ENCODE results near the gene LSAMP. TPM values are rescaled to one million over a fixed set of nuclear protein-coding genes. Genes with fewer than 3 reads are reported as not detected.

Gene LSAMP
- total RNA-seq, 1 experiment from 2014 or later, result 0.90 TPM

- no peak overlapping the region for H2BK12ac ChIP-seq (ENCODE audit: insufficient read length, low read depth, low read length)
- no peak overlapping the region for H3K27ac ChIP-seq (ENCODE audit: insufficient read length, low read depth, low read length)
- no peaks in the 10 kb centered on the region for H3K4me1 ChIP-seq (ENCODE audit: insufficient read depth, low read length)
- Mint-ChIP-seq H3K4me3 (no peak overlapping the region), H3K27ac (no peak overlapping the region), H3K36me3 (ENCODE audit: insufficient read depth in 1 of 3, low read depth in 3 of 3) (no peaks in the 10 kb centered on the region; a peak in 1 of 7 replicates), H3K4me1 (peaks cover 2 to 6% of the 10 kb centered on the region in 2 experiments; a peak in 1 of 4 replicates), H3K9me3 (no peaks in the 10 kb centered on the region), H3K27me3 (ENCODE audit: low read depth) (no peaks in the 10 kb centered on the region)
- no CpG with 5 or more reads among the region's 1 CpG for WGBS (ENCODE audit: extremely low coverage, insufficient read length, low lambda C conversion rate)
- H2BK20ac ChIP-seq (ENCODE audit: low read depth, low read length, poor library complexity, severe bottlenecking), result no peak overlapping the region
- no peak overlapping the region for H3K14ac ChIP-seq (ENCODE audit: insufficient read depth, low read length)
- no peaks in the 10 kb centered on the region for H4K20me1 ChIP-seq (ENCODE audit: control insufficient read depth, insufficient read depth, insufficient read length)
- no peak overlapping the region for H3K23ac ChIP-seq (ENCODE audit: insufficient read length, low read depth, low read length)
- no peak overlapping the region for H4K91ac ChIP-seq (ENCODE audit: insufficient read length, low read depth, low read length)
- no peak overlapping the region for H2AK5ac ChIP-seq (ENCODE audit: insufficient read length, low read length)
- no peak overlapping the region for H2AFZ ChIP-seq (ENCODE audit: low read length)
- H3K79me2 ChIP-seq (ENCODE audit: insufficient read depth, low read length), result no peaks in the 10 kb centered on the region
- no peak overlapping the region for H2BK15ac ChIP-seq (ENCODE audit: low read depth, low read length)
- H4K8ac ChIP-seq (replicated peaks; ENCODE audit: insufficient read length, low read depth, low read length), result no peak overlapping the region
- TF ChIP-seq CTCF (conservative IDR thresholded peaks at IDR 0.05), result peak; percentile 53; the same call in 2 of the 3 replicates
- no peak overlapping the region for H3K9ac ChIP-seq (ENCODE audit: extremely low read depth, insufficient read length, low read length)
- no peak overlapping the region for H3K4ac ChIP-seq (ENCODE audit: low read depth, low read length)
- no peak overlapping the region for H2BK5ac ChIP-seq (ENCODE audit: insufficient read length, low read length)
- no peaks in the 10 kb centered on the region for H3K79me1 ChIP-seq (ENCODE audit: insufficient read depth, low read depth, low read length, poor library complexity, severe bottlenecking)
- no peak overlapping the region for H3K4me2 ChIP-seq (ENCODE audit: insufficient read depth, insufficient read length, low read length)
- H3K9me3 ChIP-seq (ENCODE audit: control insufficient read depth, low read depth, low read length), result no peaks in the 10 kb centered on the region
- H4K5ac ChIP-seq (ENCODE audit: insufficient read length, low read depth, low read length), result no peak overlapping the region
- no peak overlapping the region for H3K18ac ChIP-seq (ENCODE audit: insufficient read length, low read depth, low read length)
- H3K27me3 ChIP-seq (ENCODE audit: insufficient read depth, low read length), result no peaks in the 10 kb centered on the region
- H3K23me2 ChIP-seq (ENCODE audit: insufficient read length, low read depth, low read length, poor library complexity, severe bottlenecking), result no peaks in the 10 kb centered on the region
- no peak overlapping the region for H3K56ac ChIP-seq (ENCODE audit: insufficient read length, low read depth, low read length)
- H2BK120ac ChIP-seq (ENCODE audit: low read depth, low read length, poor library complexity, severe bottlenecking), result no peak overlapping the region
- no peak overlapping the region for H3T11ph ChIP-seq (ENCODE audit: low read length)
- no peak for DNase-seq
Observed at GRCh38 chr3:116433552-116433951, 11.7 kb downstream of the LSAMP start.
